ENCODE data around the gene DHX57.
"Not testable (repeated sequence)": the region's sequence is repeated elsewhere in the genome, so short reads cannot be mapped to it uniquely, and the experiment has no call there.

DHX57 gene

GRCh38 chr2:38806015-38806732 is 69.6 kb downstream of the DHX57 start:
- FAIRE-seq, result no peak
- no peak for DNase-seq (ENCODE audit: extremely low spot score, insufficient read length, low read depth)

GRCh38 chr2:38797953-38798352 is 77.8 kb downstream of the DHX57 start:
- no peak for FAIRE-seq

GRCh38 chr2:38797250-38797676 is 78.5 kb downstream of the DHX57 start:
- DNase-seq (ENCODE audit: extremely low spot score, insufficient read length, low read depth), result no peak
- FAIRE-seq, result no peak

More at GRCh38 chr2:38797953-38798352, 77.8 kb downstream of the DHX57 start:
- no peak for DNase-seq (ENCODE audit: extremely low spot score, insufficient read length, low read depth)

GRCh38 chr2:38795016-38795415 is 80.7 kb downstream of the DHX57 start:
- DNase-seq (ENCODE audit: extremely low spot score, insufficient read length, low read depth); FAIRE-seq: not testable (repeated sequence)

- FAIRE-seq, result no peak
- no peak for DNase-seq (ENCODE audit: extremely low spot score, insufficient read length, low read depth)
Measured at GRCh38 chr2:38794235-38794946, 81.3 kb downstream of the DHX57 start.

- DNase-seq (ENCODE audit: extremely low spot score, insufficient read length, low read depth) (no peak), FAIRE-seq (no peak)
Measured at GRCh38 chr2:38793511-38793910, 82.2 kb downstream of the DHX57 start.

- no peak for DNase-seq (ENCODE audit: extremely low spot score, insufficient read length, low read depth)
- no peak for FAIRE-seq
Measured at GRCh38 chr2:38792751-38793150, 83.0 kb downstream of the DHX57 start.

- FAIRE-seq; DNase-seq (ENCODE audit: extremely low spot score, insufficient read length, low read depth): not testable (repeated sequence)
Measured at GRCh38 chr2:38792321-38792720, 83.4 kb downstream of the DHX57 start.

- FAIRE-seq (no peak), DNase-seq (ENCODE audit: extremely low spot score, insufficient read length, low read depth) (no peak)
Measured at GRCh38 chr2:38791744-38792143, 84.0 kb downstream of the DHX57 start.

GRCh38 chr2:38789691-38790090 is 86.0 kb downstream of the DHX57 start:
- no peak for FAIRE-seq
- no peak for DNase-seq (ENCODE audit: extremely low spot score, insufficient read length, low read depth)

GRCh38 chr2:38788306-38788705 is 87.4 kb downstream of the DHX57 start:
- no peak for FAIRE-seq
- DNase-seq (ENCODE audit: extremely low spot score, insufficient read length, low read depth), result no peak

GRCh38 chr2:38783586-38783985 is 92.1 kb downstream of the DHX57 start:
- DNase-seq (ENCODE audit: extremely low spot score, insufficient read length, low read depth) (no peak), FAIRE-seq (no peak)

- FAIRE-seq (no peak), DNase-seq (ENCODE audit: extremely low spot score, insufficient read length, low read depth) (no peak)
Measured at GRCh38 chr2:38778687-38779082, 97.0 kb downstream of the DHX57 start.

- FAIRE-seq (no peak), DNase-seq (ENCODE audit: extremely low spot score, insufficient read length, low read depth) (no peak)
Measured at GRCh38 chr2:38776531-38776930, 99.2 kb downstream of the DHX57 start.

GRCh38 chr2:38775921-38776225 is 99.9 kb downstream of the DHX57 start:
- DNase-seq (ENCODE audit: extremely low spot score, insufficient read length, low read depth) (no peak), FAIRE-seq (no peak)

GRCh38 chr2:38775097-38775920 is 100.4 kb downstream of the DHX57 start:
- FAIRE-seq (no peak), DNase-seq (ENCODE audit: extremely low spot score, insufficient read length, low read depth) (no peak)

- FAIRE-seq, result no peak
- DNase-seq (ENCODE audit: extremely low spot score, insufficient read length, low read depth), result no peak
Measured at GRCh38 chr2:38771632-38772031, 104.1 kb downstream of the DHX57 start.

- DNase-seq (ENCODE audit: extremely low spot score, insufficient read length, low read depth) (no peak), FAIRE-seq (no peak)
Measured at GRCh38 chr2:38765551-38765950, 110.2 kb downstream of the DHX57 start.

GRCh38 chr2:38765149-38765548 is 110.6 kb downstream of the DHX57 start:
- FAIRE-seq (no peak), DNase-seq (ENCODE audit: extremely low spot score, insufficient read length, low read depth) (no peak)

- no peak for DNase-seq (ENCODE audit: extremely low spot score, insufficient read length, low read depth)
- FAIRE-seq, result no peak
Measured at GRCh38 chr2:38763728-38764127, 112.0 kb downstream of the DHX57 start.

- FAIRE-seq, result no peak
Measured at GRCh38 chr2:38763228-38763627, 112.5 kb downstream of the DHX57 start.

More at GRCh38 chr2:38763228-38763627, 112.5 kb downstream of the DHX57 start:
- no peak for DNase-seq (ENCODE audit: extremely low spot score, insufficient read length, low read depth)

Measured in GM18507 (cell line).